Cardiac muscle cell (in vitro differentiated cells and primary cell): Measurements from ENCODE around the gene SND1. TPM values are rescaled to one million over a fixed set of nuclear protein-coding genes. Genes with fewer than 3 reads are reported as not detected.

Experiments
- DNase-seq, 2 donors: peaks; one replicate each; pipeline versions ENCODE4 v3.0.0 to v3.0.0-alpha.2; 2010 to 2017; ENCODE audit warnings: low read depth in 1 of 2, low spot score in 1 of 2
- H3K27ac ChIP-seq: fragments of 200-600 bp; sonication (generic); 2 replicates; pipeline ENCODE4 v1.5.1; 2016
- H3K27me3 ChIP-seq: fragments of 200-600 bp; sonication (generic); 2 replicates; pipeline ENCODE4 v1.6.0; 2016; ENCODE audit warnings: control low read depth
- H3K36me3 ChIP-seq: fragments of 200-600 bp; sonication (generic); 2 replicates; pipeline ENCODE4 v1.5.1; 2016; ENCODE audit warnings: control low read depth
- H3K4me1 ChIP-seq: fragments of 200-600 bp; sonication (generic); 2 replicates; pipeline ENCODE4 v1.8.1; 2017; ENCODE audit warnings: low read depth, mild to moderate bottlenecking, mixed run types
- H3K4me3 ChIP-seq: fragments of 200-600 bp; sonication (generic); 2 replicates; pipeline ENCODE4 v1.5.1; 2016; ENCODE audit warnings: mild to moderate bottlenecking
- H3K9me3 ChIP-seq: fragments of 200-600 bp; sonication (generic); 2 replicates; pipeline ENCODE4 v1.5.1; 2017; ENCODE audit warnings: low read depth, mild to moderate bottlenecking, control low read depth
- CTCF ChIP-seq: IDR thresholded peaks from 2 replicates; pipeline ENCODE4 v1.5.1; 2012; ENCODE audit warnings: low read depth, mild to moderate bottlenecking, low read length
- polyA plus RNA-seq: library from polyadenylated mRNA; unstranded; fragments of >200 nt; fragmentation: Nextera tagmentation; extraction: Ambion mirVana; gene quantifications from 2 replicates; pipeline ENCODE4 v1.2.1, GENCODE V29; 2016
- total RNA-seq: library from RNA; depleted of rRNA; stranded (reverse); fragments of >200 nt; gene quantifications from 2 replicates; pipeline ENCODE4 v1.2.3, GENCODE V29; 2016

Gene SND1
- total and polyA plus RNA-seq, 2 experiments from 2014 or later, result 114 to 172 TPM

- Histone ChIP-seq H3K4me3 (no peak overlapping the region), H3K9me3 (no peaks in the 10 kb centered on the region), H3K4me1 (no peaks in the 10 kb centered on the region), H3K27me3 (peaks cover 6% of the 10 kb centered on the region), H3K36me3 (no peaks in the 10 kb centered on the region), H3K27ac (no peak overlapping the region)
- DNase-seq, result no peak
- no peak for TF ChIP-seq CTCF
These were observed 446.6 kb downstream of the SND1 start for GRCh38 chr7:128098629-128099028.

- Histone ChIP-seq H3K27me3 (peaks cover 12% of the 10 kb centered on the region), H3K4me1 (no peaks in the 10 kb centered on the region), H3K4me3 (no peak overlapping the region), H3K27ac (no peak overlapping the region), H3K9me3 (no peaks in the 10 kb centered on the region), H3K36me3 (no peaks in the 10 kb centered on the region)
- no peak for TF ChIP-seq CTCF
- no peak for DNase-seq
These were observed 447.2 kb downstream of the SND1 start for GRCh38 chr7:128099204-128099671.

- Histone ChIP-seq H3K4me1 (no peaks in the 10 kb centered on the region), H3K4me3 (no peak overlapping the region), H3K36me3 (no peaks in the 10 kb centered on the region), H3K9me3 (no peaks in the 10 kb centered on the region), H3K27ac (no peak overlapping the region), H3K27me3 (peaks cover 22% of the 10 kb centered on the region)
- DNase-seq, result no peak
- no peak for TF ChIP-seq CTCF
These were observed 448.4 kb downstream of the SND1 start for GRCh38 chr7:128100225-128100948.

- DNase-seq, result no peak
- no peak for TF ChIP-seq CTCF
- Histone ChIP-seq H3K4me3 (no peak overlapping the region), H3K27ac (no peak overlapping the region), H3K9me3 (no peaks in the 10 kb centered on the region), H3K27me3 (peaks cover 29% of the 10 kb centered on the region), H3K36me3 (no peaks in the 10 kb centered on the region), H3K4me1 (no peaks in the 10 kb centered on the region)
These were observed 449.1 kb downstream of the SND1 start for GRCh38 chr7:128100949-128101713.

GRCh38 chr7:128102490-128103291 is 450.7 kb downstream of the SND1 start:
- no peak overlapping the region for H3K4me3 ChIP-seq
- TF ChIP-seq CTCF, result no peak
- DNase-seq, result no peak
- no peaks in the 10 kb centered on the region for H3K4me1 ChIP-seq
- H3K27ac ChIP-seq, result no peak overlapping the region
- no peaks in the 10 kb centered on the region for H3K36me3 ChIP-seq
- H3K27me3 ChIP-seq, result peaks cover 31% of the 10 kb centered on the region
- no peaks in the 10 kb centered on the region for H3K9me3 ChIP-seq
